GM19438 (cell line): Measurements from ENCODE around the gene ANKRD13B.
"Not testable (repeated sequence)": the region's sequence is repeated elsewhere in the genome, so short reads cannot be mapped to it uniquely, and the experiment has no call there.

Experiments
- ATAC-seq: cut with Tn5 transposase; IDR thresholded peaks from one replicate; pipeline ENCODE4 v1.9.1; 2021; ENCODE audit warnings: low read depth; ENCODE audit not compliant: unreplicated experiment

The ANKRD13B gene

DNA sequence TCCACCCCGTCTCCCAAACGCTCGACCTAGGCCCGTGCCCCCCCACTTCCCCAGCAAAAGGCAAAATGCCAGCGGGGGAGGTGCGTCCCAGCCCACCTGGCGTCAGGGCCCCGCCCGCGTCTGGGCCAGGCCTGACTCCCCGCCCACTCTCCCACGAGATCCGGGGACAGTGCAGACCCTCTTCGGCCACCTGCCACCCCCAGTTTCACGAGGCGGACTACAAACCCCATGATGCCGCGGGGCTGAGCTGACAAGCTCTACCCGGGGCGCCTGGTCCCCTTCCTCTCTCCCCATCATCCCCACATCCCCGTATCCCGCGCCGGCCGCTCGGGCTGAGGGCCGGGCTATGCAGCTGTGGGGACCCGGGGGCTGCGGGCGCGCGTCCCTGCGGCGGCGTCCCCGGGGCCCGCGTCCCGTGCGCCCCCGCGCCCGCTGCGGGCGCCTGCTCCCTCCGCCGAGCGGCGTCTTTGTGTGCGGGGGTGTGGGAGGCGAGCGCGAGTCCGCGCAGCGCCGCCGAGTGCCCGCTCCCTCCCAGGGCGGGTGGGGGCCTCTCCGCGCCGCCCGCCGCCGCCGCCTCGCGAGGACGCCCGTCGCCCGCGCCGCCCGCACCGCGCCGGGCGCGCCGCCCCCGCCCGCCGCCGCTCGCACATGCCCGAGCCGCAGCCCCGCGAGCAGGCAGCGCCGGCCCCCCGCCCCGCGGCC lies at the start of gene ANKRD13B:
ANKRD13B (plus strand) TSS at position 283 of the 702 bp plus-strand sequence. CDS start 490 bp downstream, outside the sequence.
- ATAC-seq: no peak

DNA sequence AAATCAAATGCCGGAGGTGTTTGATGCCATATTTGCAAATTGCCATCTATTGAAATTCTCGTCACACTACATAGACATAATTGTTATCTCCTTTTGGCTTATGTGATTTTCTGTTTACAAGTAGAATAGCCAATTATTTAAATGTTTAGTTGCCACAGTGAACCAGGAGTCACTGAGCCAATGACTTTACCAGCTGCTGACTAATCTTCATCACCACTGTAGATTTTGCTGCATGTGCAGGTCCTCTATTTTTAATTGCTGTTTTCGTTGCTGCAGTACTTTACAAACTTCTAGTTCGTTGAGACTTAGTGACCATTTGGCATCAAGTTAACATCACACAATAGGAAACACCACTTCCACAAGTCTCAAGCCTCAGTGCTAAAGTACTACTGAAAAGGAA lies 48.9 kb upstream of the ANKRD13B start:
- no peak for ATAC-seq

DNA sequence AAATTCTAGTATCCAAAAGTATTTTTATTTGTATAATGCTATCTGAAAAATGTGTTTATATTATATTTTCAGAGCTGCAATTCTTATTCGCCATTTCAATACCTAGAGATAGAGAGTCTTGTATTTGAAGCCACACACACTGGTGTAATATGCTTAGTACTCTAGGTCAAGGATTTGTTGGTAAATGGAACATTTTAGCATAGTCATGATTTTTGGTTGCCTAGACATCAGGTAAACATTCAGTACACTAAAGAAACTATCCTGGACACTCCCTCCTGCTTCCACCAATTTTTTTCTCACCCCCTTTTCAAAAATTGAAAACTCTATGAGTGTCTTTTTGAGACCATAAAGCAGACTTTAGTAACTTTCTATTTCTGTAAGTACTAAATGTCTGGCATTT lies 46.8 kb upstream of the ANKRD13B start:
- ATAC-seq: no peak

DNA sequence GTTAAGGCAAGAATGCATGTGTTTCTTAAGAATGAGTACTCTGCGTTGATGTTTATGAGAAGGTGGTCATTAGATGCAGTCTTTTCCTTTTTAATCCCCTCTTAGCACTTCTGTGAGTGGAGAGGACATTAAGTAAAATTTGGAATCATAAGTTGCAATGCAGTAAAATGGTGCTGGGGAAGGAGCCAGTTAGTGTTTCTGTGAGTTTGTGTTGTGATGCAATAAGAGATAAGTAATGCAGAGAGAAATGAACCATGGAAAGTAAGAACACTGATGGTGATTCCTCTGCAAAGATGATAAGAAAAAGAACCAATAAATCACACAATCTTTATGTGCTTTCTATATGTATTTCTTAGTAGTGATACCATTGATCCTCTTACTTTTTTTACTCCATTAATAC lies 46.1 kb upstream of the ANKRD13B start:
- no peak for ATAC-seq

DNA sequence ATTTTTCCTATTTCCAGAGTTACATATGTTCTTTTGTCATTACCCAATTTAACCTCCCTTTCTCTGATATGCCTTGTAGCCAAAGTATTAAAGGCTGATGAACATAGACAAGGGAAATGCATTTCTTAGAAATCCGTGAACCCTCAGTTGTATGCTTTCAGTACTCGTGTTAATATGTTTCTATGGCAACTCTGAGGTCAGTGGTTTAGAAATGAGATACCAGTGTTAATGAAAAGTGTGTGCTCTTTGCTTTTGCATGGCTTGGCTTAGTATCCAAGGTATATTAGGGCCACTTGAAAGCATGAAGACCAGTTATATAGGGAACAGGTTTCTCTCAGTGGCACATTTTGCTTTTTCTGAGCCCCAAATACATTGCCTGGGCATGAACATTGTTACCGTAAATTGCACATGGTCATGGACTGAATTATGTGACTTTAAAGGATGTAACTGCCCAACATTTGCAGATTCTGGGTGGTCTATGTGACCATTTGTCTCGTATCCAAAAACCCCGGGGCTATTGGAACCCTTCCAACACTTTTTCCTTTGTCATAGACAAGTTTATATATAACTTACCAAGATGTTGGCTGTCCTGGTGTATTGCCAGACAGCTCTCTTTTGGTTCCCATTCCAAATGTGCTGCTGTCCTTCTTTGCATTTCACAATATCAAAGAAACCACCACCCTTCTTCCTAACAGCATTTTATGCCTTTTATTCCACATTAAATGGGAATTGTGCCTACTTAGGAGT lies 43.6 kb upstream of the ANKRD13B start:
- ATAC-seq: no peak

DNA sequence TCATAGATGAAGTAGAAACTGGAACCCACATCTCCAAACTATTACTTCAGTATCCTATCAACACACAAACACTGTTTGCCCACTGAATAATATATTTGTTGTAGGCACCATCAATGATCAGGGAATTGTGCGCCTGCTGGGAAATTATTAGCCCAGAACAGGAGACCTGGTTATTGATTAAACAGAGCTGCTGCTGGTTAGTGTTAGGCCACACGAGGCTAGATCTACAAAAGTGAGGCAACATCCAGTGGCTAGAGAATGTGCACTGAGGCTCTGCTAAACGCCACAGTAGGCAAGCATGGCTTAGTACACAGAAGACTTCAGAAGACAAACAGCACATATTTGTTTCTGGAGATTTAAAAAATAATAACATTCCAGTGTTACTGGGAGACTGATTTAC lies 37.1 kb upstream of the ANKRD13B start:
- no peak for ATAC-seq

DNA sequence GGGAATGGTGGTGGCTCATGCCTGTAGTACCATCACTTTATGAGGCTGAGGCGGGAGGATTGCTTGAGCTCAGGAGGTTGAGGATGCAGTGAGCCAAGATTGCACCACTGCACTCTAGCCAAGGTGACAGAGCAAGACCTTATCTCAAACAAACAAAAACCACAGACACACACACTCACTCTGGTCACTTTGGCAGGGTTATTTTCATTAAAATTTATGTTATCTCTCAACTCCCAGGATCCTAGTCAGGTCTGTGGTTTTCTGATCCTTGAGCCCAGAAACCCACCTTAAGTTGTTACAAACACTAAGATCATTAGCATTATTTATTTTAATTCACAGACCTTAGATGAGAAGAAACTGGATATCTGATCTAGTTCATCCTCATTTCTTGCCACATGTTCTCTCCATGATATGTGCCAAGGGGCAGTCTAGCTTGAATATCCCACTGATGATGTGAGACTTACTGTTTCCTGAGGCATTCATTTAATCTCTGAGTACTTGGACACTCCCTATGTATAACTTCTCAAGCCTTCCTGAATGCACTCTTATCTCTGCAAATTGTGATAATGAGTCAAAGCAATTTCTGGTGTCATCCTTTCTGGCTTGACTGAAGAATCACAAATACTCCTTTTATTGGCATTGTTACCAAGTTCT lies 35.7 kb upstream of the ANKRD13B start:
- no peak for ATAC-seq

DNA sequence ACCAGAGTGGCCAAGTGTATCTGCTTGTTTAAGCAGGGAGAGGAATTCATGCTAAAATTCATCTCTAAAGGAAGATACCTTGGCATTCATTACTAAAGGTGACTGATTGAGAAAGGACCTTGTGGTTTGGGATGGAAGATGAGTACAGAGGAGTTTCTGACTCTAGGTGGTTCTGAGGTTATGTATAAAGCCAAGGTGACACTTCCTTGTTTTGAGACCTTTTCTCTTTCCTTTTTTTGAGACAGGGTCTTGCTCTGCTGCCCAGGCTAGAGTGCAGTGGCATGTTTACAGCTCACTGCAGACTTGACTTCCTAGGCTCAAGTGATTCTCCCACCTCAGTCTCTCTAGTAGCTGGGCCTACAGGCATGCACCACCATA lies 35.2 kb upstream of the ANKRD13B start:
- no peak for ATAC-seq

DNA sequence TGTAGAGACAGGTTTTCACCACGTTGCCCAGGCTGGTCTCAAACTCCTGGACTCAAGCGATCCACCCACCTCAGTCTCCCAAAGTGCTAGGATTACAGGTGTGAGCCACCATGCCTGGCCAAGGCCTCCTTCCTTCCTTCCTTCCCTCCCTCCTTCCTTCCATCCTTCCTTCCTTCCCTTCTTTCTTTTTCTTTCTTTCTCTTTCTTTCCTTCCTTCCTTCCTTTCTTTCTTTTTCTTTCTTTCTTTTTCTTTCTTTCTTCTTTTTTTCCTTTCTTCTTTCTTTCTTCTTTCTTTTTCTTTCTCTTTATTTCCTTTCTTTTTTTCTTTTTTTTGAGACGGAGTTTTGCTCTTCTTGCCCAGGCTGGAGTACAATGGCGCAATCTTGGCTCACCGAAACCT lies 34.8 kb upstream of the ANKRD13B start:
- not testable (repeated sequence) for ATAC-seq

DNA sequence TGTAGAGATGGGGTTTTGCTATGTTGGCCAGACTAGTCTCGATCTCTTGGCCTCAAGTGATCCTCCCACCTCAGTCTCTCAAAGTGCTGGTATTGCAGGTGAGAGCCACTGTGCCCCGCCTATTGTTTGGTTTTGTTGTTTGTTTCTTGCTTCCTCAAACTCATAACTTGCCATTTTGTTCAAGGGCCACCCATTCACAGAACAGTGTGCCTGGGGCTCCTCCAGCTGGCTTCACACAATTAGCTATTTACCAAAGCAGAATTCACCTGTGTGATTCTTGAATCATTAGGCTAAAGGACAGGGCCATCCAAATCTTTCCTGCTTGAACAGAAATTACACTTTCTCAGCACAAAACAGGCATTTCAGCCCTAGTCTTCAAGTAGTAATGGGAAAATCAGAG lies 33.3 kb upstream of the ANKRD13B start:
- no peak for ATAC-seq

DNA sequence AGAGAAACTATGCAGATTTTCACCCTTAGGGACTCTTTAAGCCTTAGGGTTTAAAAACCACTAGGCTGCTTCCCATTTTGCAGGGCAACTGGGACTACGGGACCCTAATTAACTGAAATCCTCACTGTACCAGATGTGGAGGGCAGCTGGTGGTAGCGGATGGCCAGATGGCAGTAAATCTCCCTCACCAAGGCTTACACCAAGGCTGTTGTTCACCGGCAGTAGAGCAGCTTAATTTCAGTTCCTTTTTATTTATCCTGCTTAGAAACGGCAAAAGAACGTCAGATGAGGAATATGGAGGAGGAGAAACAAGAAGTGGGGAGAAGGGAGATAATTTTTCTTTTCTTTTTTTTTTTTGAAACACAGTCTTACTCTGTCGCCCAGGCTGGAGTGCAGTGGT lies 32.6 kb upstream of the ANKRD13B start:
- no peak for ATAC-seq

DNA sequence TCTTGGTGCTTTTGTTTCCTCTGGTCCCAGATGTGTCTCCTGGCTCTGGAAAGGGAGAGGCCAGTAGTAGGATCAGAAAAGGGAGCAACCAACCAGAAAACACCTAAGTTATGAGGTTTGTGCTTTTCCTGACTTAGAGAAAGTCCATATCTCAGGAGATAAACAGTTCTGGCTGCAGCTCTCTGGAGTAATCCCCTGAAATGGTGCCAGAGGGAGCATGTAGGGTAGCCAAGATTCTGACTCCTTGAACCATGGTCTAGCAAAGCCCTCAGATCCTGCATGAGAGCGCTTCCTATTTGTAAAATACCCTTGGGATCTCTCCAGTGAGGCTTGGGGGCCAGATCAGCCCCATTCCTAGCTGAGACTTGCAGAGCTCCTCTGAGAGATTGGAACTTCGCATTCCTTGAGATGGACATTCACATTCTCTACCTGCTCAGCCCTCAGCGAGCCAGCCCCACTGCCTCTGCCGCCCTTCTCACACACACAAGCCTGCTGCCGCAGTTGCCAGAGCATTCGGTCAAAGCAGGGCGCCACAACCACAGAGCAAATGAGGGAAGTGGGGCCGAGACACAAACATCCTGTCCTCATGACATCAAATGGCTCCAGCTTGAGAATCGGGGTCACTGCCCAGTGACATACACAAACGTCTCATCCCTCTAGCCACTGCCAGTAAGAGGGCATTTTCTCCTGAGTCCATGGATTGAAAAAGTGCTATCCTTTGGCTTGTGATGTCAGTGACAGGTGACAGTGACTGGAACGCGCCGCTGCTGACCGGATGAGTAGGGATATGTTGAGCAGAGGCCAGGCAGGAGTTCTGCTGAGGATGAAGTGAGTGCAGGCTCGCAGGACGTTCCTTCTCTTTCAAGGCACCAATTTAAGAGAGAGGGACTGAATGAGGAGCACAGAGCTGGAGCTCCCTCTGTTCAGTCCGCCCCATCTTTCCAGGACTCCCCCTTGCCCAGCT lies 31.1 kb upstream of the ANKRD13B start:
- no peak for ATAC-seq

DNA sequence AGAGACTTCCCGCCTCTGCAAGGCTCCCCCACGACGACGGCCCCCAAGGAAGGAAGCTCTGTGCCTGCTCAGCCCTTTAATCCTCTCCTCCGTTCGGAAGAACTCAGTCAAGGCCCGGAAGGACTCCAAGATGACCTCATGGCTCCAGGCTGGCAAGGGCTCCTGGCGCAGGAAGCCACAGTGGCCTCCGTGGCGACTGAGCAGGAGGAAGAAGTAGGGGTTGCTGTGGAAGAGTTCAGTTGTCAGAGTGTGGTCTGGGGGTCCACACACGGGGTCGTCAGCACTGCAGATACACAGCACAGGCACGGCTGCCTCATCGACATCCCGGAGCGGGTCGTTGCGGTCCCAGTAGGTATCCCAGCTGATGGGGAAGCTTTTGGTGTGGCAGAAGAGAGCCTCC lies 30.3 kb upstream of the ANKRD13B start:
- ATAC-seq: no peak

DNA sequence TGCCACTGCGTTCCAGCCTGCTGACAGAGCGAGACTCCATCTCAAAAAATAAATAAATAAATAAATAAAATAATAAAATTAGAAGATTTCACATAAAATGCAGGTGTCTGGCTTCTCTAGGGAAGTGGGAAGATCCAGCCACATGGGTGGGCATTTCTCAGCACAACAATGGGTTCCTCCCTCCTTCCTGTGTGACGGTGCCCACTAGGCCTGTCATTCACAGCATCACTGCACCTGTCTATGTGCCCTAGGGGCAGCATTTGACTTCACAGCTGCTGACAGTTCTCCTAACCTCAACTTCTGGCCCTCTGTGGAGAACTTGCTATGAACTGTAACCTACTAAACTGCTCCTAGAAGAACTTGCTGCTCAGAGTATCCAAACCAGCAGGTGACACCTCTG lies 29.1 kb upstream of the ANKRD13B start:
- no peak for ATAC-seq

DNA sequence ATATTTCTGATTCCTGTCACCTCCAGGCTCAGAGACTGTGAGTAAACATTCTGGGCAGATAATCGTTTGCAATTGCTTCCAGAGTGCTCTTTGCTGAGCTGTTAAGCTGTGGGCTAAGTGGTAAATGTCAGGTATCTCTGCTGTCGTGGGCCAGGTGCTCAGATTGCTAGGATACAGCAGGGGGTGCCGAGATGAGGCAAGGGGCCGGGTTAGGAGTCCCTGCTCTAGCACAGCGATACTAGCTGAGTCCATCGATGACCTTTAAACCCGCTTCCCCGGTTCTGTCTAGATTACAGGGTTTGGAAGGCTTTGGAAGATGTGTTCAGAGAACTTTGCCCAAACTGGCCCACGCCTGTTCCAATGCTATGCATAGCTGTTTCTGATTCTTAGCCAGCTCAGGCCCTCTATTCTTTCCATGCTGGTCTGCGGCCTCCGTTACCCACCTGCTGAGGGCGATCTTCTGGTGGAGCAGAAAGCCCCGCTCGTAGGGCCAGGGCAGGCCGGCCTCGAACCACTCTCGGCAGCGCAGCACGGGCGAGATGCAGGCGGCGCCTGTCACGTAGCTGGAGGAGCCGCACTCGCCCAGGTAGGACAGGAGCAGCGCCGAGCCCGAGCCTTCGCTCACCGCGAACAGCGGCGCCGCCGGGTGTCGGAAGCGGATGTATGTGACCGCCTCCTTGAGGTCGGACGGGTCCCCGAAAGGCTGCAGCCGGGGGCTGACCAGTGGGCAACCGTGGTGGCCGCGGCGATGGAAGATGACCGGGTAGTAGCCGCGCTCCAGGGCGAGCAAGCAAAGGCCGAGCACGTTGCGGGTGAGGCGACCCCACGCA lies 27.1 kb upstream of the ANKRD13B start:
- no peak for ATAC-seq

DNA sequence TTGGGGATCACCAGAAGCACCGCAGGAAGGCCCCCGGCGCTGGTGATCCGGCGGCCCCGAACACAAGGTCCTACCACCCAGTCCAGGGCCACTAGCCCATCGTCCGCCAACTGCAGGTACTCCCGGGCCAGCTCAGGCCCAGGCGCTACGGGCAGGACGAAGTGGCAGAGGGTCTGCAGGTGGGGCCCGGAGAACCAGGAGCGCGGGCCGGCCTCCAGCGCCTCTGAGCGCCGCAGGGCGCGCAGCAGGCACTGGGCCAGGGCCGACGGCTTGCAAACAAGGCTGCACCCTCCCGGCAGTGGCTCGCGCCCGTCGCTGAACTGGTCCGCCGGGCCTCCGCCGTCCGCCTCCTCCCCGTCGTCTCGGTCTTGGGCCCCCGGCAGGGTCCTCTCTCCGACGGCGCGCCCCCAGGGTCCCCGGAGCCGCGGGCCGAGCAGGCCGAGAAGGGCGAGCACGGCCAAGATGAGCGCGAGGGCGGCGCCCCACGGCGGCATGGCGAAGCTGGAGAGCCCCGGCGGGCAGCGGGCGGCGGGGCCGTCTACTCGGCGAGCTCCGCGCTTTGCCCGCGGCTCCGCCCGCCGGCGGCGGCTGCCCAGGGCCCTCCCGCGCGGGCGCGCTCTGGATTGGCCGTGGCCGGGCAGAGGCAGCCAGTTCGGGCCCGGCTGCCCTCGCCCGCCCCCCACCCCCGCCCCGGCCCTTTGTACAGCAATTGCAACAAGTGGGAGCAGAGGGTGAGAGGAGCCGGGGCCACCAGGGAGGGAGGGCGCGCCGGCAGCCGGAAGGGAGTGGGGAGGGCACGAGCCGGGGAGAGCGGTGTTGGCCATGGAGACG lies 26.2 kb upstream of the ANKRD13B start, which contains the start of gene ABHD15:
ABHD15 (minus strand) TSS at position 565 of the 831 bp plus-strand sequence; CDS start at position 494, 71 bp downstream.
- no peak for ATAC-seq

DNA sequence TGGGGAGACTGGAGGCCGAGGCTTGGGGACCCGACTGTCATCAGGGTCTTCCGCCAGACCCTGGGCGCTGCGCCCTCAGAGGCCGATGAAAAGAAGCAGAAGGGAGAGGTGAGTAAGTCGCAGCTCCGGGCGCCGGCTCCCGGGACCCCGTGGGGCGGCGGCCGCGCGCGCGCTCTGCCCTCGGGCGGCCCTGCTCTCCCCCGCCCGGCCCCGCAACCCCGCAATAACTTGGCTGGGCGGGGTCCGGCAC lies 25.7 kb upstream of the ANKRD13B start:
- no peak for ATAC-seq

DNA sequence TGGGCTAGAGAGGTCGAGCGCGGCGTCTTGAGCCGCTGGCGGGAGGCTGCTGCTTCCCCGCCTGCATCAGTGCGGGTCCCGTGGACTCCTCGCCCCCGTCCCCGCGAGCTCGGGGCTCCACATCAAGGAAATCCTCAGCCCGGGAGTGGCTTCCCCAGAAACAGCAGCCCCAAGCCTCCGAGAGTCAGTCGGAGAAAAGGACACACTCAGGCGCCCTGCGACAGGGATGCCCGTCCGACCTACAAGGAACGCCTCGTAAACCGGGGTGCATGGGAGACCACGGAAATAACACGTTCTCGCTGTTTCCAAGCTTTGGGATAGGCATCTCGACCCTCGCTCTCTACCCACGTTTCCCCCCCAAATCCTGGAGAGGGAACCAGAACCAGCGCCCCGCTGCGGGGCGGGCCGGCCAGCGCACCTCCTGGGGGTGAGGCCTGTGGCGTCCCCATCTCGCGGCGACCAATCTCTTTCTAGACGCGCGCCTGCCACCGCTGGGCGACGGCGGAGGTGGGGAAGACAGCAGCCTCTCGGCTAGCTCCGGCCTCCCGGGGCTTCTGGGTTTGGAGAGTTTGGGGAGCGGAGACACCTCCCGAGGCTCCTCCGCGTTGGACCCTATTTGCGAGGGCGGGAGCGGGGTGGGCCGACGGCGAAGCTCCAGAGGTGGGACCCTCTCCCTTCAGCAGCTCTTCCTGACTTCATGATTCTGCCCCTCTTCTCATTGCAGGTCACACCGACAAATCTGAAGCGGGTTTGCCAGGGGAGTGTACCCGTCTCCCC lies 25.2 kb upstream of the ANKRD13B start:
- peak; percentile 44 for ATAC-seq
